HG03097 (cell line): Measurements from ENCODE around the gene PPP2R5C.
"Not testable (repeated sequence)": the region's sequence is repeated elsewhere in the genome, so short reads cannot be mapped to it uniquely, and the experiment has no call there.

Experiments
- ATAC-seq: cut with Tn5 transposase; IDR thresholded peaks from one replicate; pipeline ENCODE4 v1.9.1; 2021; ENCODE audit not compliant: unreplicated experiment, low FRiP score

PPP2R5C gene

GRCh38 chr14:101761032-101761880 is at the start of gene PPP2R5C:
PPP2R5C (plus strand) TSS chr14:101761709; CDS start chr14:101761894, 185 bp downstream.
- peak; percentile 47 for ATAC-seq

GRCh38 chr14:101711857-101712233 is 49.7 kb upstream of the PPP2R5C start:
- ATAC-seq, result not testable (repeated sequence)

- ATAC-seq, result not testable (repeated sequence)
Measured at GRCh38 chr14:101712341-101712740, 49.2 kb upstream of the PPP2R5C start.

GRCh38 chr14:101713091-101713490 is 48.4 kb upstream of the PPP2R5C start:
- ATAC-seq, result not testable (repeated sequence)

- no peak for ATAC-seq
Measured at GRCh38 chr14:101713621-101714349, 47.7 kb upstream of the PPP2R5C start.

GRCh38 chr14:101714394-101714793 is 47.1 kb upstream of the PPP2R5C start:
- no peak for ATAC-seq

- ATAC-seq, result no peak
Measured at GRCh38 chr14:101715210-101716076, 46.1 kb upstream of the PPP2R5C start.

GRCh38 chr14:101716077-101716950 is 45.2 kb upstream of the PPP2R5C start:
- ATAC-seq, result no peak

- no peak for ATAC-seq
Measured at GRCh38 chr14:101716956-101717662, 44.4 kb upstream of the PPP2R5C start.

- no peak for ATAC-seq
Measured at GRCh38 chr14:101717663-101718490, 43.6 kb upstream of the PPP2R5C start.

GRCh38 chr14:101719045-101719645 is 42.4 kb upstream of the PPP2R5C start:
- ATAC-seq, result no peak

- ATAC-seq, result no peak
Measured at GRCh38 chr14:101719708-101720107, 41.8 kb upstream of the PPP2R5C start.

GRCh38 chr14:101721111-101721510 is 40.4 kb upstream of the PPP2R5C start:
- no peak for ATAC-seq

GRCh38 chr14:101721951-101722661 is 39.4 kb upstream of the PPP2R5C start:
- no peak for ATAC-seq

GRCh38 chr14:101723061-101723595 is 38.4 kb upstream of the PPP2R5C start:
- ATAC-seq, result no peak

GRCh38 chr14:101725652-101726051 is 35.9 kb upstream of the PPP2R5C start:
- ATAC-seq, result not testable (repeated sequence)
